ENCODE results near the gene PRSS3. TPM values are rescaled to one million over a fixed set of nuclear protein-coding genes. Genes with fewer than 3 reads are reported as not detected.
A peak's percentile ranks its signal among the peaks of the same experiment; 100 is the strongest.
"Not testable (repeated sequence)": the region's sequence is repeated elsewhere in the genome, so short reads cannot be mapped to it uniquely, and the experiment has no call there.

The PRSS3 gene
- total RNA-seq, 2 donors from 2014 or later, result 0.23 to 1.5 TPM

DNA sequence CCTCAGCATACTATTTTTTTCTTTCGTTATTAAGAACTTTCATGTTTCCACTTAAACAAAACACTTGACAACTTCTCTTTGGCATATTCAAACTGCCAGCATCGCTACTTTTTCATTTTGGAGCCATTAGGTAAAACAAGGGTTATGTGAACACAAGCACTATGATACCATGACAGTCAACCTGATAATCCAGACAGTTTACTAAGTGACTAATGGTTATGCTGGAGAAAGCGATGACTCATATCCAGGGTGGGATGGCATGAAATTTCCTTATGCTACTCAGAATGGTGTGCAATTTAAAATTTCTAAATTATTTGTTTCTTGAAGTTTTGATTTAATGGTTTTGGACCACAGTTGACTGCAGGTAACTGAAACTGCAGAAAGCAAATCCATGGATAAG lies 29.9 kb upstream of the PRSS3 start:
- Histone ChIP-seq H3K27ac (no peak overlapping the region), H3K27me3 (replicated peaks; ENCODE audit: insufficient read depth) (no peaks in the 10 kb centered on the region), H3K9me3 (no peaks in the 10 kb centered on the region), H3K4me1 (replicated peaks) (no peaks in the 10 kb centered on the region), H3K4me3 (no peak overlapping the region), H3K36me3 (no peaks in the 10 kb centered on the region)
- no peak for TF ChIP-seq POLR2AphosphoS5 (IDR thresholded peaks at IDR 0.05)
- TF ChIP-seq POLR2A (IDR thresholded peaks at IDR 0.05), result no peak
- TF ChIP-seq CTCF (IDR thresholded peaks at IDR 0.05), result no peak
- intact Hi-C loops (cut with DNase I), result no loop called here
- no peak for DNase-seq (ENCODE audit: low spot score)
- WGBS, result 95% methylated on average over 3 of the region's 3 CpGs

DNA sequence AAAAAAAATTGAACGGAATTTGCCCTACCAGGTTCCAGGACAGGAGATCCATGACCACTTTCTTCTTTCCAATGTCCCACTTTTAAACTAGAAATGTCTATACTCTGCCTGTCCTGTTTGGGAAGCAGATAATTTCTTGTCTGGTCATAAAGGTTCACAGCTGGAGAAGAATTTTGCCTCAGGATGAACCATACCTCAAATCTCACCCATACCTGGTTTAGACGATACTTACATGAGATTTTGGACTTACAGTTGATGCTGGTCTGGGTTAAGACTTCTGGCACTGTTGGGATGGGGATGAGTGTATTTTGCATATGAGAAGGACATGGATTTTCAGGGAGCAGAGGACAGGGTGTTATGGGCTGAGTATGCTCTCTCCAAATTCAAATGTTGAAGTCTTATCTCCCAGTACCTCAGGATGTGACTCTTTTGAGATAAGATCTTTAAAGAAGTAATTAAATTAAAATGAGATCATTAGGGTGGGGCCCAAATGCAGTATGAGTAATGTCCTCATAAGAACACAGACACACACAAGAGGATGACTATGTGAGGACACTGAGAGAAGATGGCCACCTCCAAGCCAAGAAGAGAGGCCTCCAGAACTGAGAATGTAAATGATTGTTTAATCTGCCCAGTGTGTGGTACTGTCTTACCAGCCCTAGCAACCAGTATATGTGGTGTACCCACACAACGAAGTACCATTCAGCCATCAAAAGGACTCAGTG lies 25.0 kb upstream of the PRSS3 start:
- H3K4me3 ChIP-seq; H3K27me3 ChIP-seq (replicated peaks; ENCODE audit: insufficient read depth); intact Hi-C loops (cut with DNase I); DNase-seq (ENCODE audit: low spot score); H3K9me3 ChIP-seq; H3K27ac ChIP-seq; H3K4me1 ChIP-seq (replicated peaks); H3K36me3 ChIP-seq: not testable (repeated sequence)
- WGBS, result 91% methylated on average over 3 of the region's 3 CpGs

DNA sequence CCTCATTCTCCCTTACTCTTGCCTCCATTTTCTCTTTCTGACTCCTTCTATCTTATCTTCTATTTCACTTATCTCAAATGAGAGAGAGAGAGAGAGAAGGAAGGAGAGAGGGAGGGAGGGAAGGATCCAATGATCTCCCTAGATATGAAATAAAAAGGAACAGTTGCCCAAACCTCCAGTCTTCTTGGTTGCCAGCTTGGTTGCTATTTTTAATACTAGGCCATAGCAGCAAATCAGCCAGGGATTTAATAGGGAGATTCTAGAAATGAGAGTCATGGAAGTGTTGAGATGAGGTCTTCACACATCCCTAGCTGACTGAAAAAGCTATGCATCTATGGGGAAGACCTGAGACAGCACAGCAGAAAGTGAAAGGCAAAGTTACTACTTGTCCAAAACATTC lies 22.2 kb upstream of the PRSS3 start:
- DNase-seq (ENCODE audit: low spot score); H3K36me3 ChIP-seq; H3K27me3 ChIP-seq (replicated peaks; ENCODE audit: insufficient read depth); intact Hi-C loops (cut with DNase I); H3K27ac ChIP-seq; H3K9me3 ChIP-seq; H3K4me3 ChIP-seq; H3K4me1 ChIP-seq (replicated peaks): not testable (repeated sequence)

DNA sequence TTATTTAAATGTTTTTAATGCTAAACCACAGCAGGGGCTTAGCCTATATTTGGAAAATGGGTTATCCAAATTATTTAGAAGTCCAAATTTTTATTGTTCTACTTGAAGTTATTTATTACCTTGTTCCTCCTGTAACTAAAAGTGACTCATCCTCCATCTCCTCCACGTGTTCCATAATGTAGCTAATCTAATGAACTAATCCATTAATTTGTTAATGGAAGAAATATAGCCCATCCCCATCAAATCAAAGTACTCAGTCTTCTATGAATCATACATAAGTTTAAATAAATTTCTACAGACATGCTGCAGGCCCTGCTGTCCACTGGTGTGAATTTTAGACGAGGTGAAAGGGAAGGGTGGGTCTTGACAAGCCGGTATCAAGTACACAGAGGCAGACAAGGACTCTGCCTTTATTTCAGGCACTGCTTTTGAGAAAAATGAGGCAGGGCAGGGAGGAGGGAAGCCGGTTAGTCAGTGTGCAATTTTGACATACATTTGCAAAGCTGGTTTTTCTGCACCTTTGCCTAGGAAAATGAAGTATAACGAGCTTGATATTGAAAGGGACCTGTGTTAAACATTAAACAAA lies 21.2 kb upstream of the PRSS3 start:
- 37% methylated on average over 5 of the region's 5 CpGs for WGBS
- intact Hi-C loops (cut with DNase I), result not testable (repeated sequence)

GRCh38 chr9:33776578-33776977 lies 18.8 kb upstream of the PRSS3 start:
- H3K4me1 ChIP-seq (replicated peaks), result no peaks in the 10 kb centered on the region
- H3K9me3 ChIP-seq, result no peaks in the 10 kb centered on the region
- no peaks in the 10 kb centered on the region for H3K36me3 ChIP-seq
- H3K27ac ChIP-seq, result no peak overlapping the region
- H3K27me3 ChIP-seq (replicated peaks; ENCODE audit: insufficient read depth), result no peaks in the 10 kb centered on the region
- no peak overlapping the region for H3K4me3 ChIP-seq
- intact Hi-C loops (cut with DNase I), result no loop called here
- DNase-seq (ENCODE audit: low spot score), result no peak
- TF ChIP-seq POLR2AphosphoS5 (IDR thresholded peaks at IDR 0.05), result no peak
- TF ChIP-seq POLR2A (IDR thresholded peaks at IDR 0.05), result no peak
- no peak for TF ChIP-seq CTCF (IDR thresholded peaks at IDR 0.05)

More for the DNA sequence above, 21.2 kb upstream of the PRSS3 start:
- H3K27me3 ChIP-seq (replicated peaks; ENCODE audit: insufficient read depth); H3K4me1 ChIP-seq (replicated peaks); H3K36me3 ChIP-seq; DNase-seq (ENCODE audit: low spot score); H3K4me3 ChIP-seq; H3K9me3 ChIP-seq; H3K27ac ChIP-seq: not testable (repeated sequence)

- Histone ChIP-seq H3K27ac (no peak overlapping the region), H3K27me3 (replicated peaks; ENCODE audit: insufficient read depth) (no peaks in the 10 kb centered on the region), H3K36me3 (no peaks in the 10 kb centered on the region), H3K9me3 (no peaks in the 10 kb centered on the region), H3K4me1 (replicated peaks) (no peaks in the 10 kb centered on the region), H3K4me3 (no peak overlapping the region)
- TF ChIP-seq POLR2A (IDR thresholded peaks at IDR 0.05), result no peak
- peak in 2 of 4 experiments; percentile 34 to 63 for TF ChIP-seq CTCF (IDR thresholded peaks at IDR 0.05)
- no peak for TF ChIP-seq POLR2AphosphoS5 (IDR thresholded peaks at IDR 0.05)
- peak; percentile 17 for DNase-seq (ENCODE audit: low spot score)
- WGBS, result 14% methylated on average over 6 of the region's 6 CpGs
- intact Hi-C loops (cut with DNase I), result no loop called here
These were observed 16.5 kb upstream of the PRSS3 start for GRCh38 chr9:33778700-33779351.
